K562 (cell line): ENCODE measurements around the gene SORCS2. TPM values are rescaled to one million over a fixed set of nuclear protein-coding genes. Genes with fewer than 3 reads are reported as not detected.

Experiments used
- ATAC-seq: fragments of 200-7000 bp; cut with Tn5 transposase; 3 replicates; pipeline ENCODE4 v1.9.1; 2020; ENCODE audit warnings: moderate library complexity
- BruUV-seq: library from RNA; stranded (reverse); fragments of 400-500 nt; replicated peaks from 2 replicates; lab custom pipeline; 2021; lab: Mats Ljungman, UMichigan
- CTCF ChIA-PET: fragments of 300-600 bp; formaldehyde crosslinking; extraction: SDS; loops from one replicate; lab custom pipeline; 2021; ENCODE audit warnings: low intra/inter-chr PET ratio; lab: Yijun Ruan, JAX
- POLR2A ChIA-PET: fragments of 300-600, 350-650 bp; sonication (Branson Sonifier 250); formaldehyde crosslinking; extraction: SDS; loops from one replicate; lab custom pipeline; 2021; ENCODE audit warnings: antibody characterized with exemption, inconsistent platforms; lab: Yijun Ruan, JAX
- DNase-seq, 4 experiments: peaks; one replicate each; pipeline versions ENCODE4 v3.0.0 to v3.0.0-alpha.2; 2011 to 2018; ENCODE audit warnings: low spot score in 3 of 4, mixed read lengths in 3 of 4; ENCODE audit errors: extremely low read depth in 1 of 4
- FAIRE-seq: peaks from 2 replicates; lab custom pipeline; 2011; peaks lifted over from hg19 to GRCh38; lab: Jason Lieb, UNC
- H2AFZ ChIP-seq: 2 replicates; pipeline ENCODE4 v1.6.0; 2011; ENCODE audit warnings: low read depth, low read length, control low read depth, inconsistent platforms
- H3K27ac ChIP-seq: fragments of 200-600 bp; 3 replicates; pipeline ENCODE4 v1.8.0; 2011; ENCODE audit warnings: low read depth, mild to moderate bottlenecking, control low read depth, inconsistent platforms, low read length, moderate library complexity, mixed read lengths; ENCODE audit errors: extremely low read depth
- H3K27me3 ChIP-seq, 2 experiments: fragments of 300-600 bp in 1 of 2; 2 replicates in 1 of 2; 3 replicates in 1 of 2; pipeline versions ENCODE4 v1.6.0 to v1.8.0; 2011; ENCODE audit warnings: inconsistent platforms in 2 of 2, low read length in 2 of 2, mild to moderate bottlenecking in 1 of 2, mixed read lengths in 1 of 2, moderate library complexity in 1 of 2; ENCODE audit not compliant: control insufficient read depth in 2 of 2, insufficient read depth in 2 of 2
- H3K36me3 ChIP-seq: fragments of 300-600 bp; 3 replicates; pipeline ENCODE4 v1.8.0; 2011; ENCODE audit warnings: mild to moderate bottlenecking, low read length, inconsistent platforms; ENCODE audit not compliant: control insufficient read depth, insufficient read depth
- H3K4me1 ChIP-seq, 2 experiments: fragments of 200-600 bp in 1 of 2; replicated peaks in 1 of 2; 2 replicates in 1 of 2; 3 replicates in 1 of 2; pipeline versions ENCODE4 v1.5.1 to v1.8.0; 2011; ENCODE audit warnings: inconsistent platforms in 2 of 2, low read length in 2 of 2, mild to moderate bottlenecking in 1 of 2, mixed read lengths in 1 of 2, moderate library complexity in 1 of 2; ENCODE audit not compliant: control insufficient read depth in 2 of 2, insufficient read depth in 2 of 2
- H3K4me2 ChIP-seq: 2 replicates; pipeline ENCODE4 v1.6.1; 2011; ENCODE audit warnings: low read length, control low read depth, inconsistent platforms, mixed read lengths; ENCODE audit not compliant: insufficient read depth
- H3K4me3 ChIP-seq: fragments of 200-600 bp; sonication (generic), shearing (Covaris generic); 2 replicates; pipeline ENCODE4 v1.5.1; 2016; ENCODE audit warnings: control low read depth, inconsistent platforms
- H3K79me2 ChIP-seq: fragments of 200-600 bp; 3 replicates; pipeline ENCODE4 v1.8.0; 2011; ENCODE audit warnings: low read length, inconsistent platforms; ENCODE audit not compliant: control insufficient read depth, insufficient read depth
- H3K9ac ChIP-seq, 2 experiments: 2 replicates each; pipeline versions ENCODE4 v1.6.0 to v1.6.1; 2011; ENCODE audit warnings: low read depth in 2 of 2, low read length in 2 of 2, control low read depth in 1 of 2, inconsistent platforms in 1 of 2, mild to moderate bottlenecking in 1 of 2, mixed read lengths in 1 of 2; ENCODE audit not compliant: insufficient read depth in 1 of 2
- H3K9me1 ChIP-seq: one replicate; pipeline ENCODE4 v1.6.0; 2011; ENCODE audit warnings: inconsistent platforms, mild to moderate bottlenecking, low read length, moderate library complexity; ENCODE audit not compliant: control insufficient read depth, insufficient read depth
- H3K9me3 ChIP-seq: replicated peaks from 2 replicates; pipeline ENCODE4 v1.5.1; 2011; ENCODE audit warnings: low read depth, low read length, inconsistent platforms; ENCODE audit not compliant: control insufficient read depth, insufficient read depth
- H4K20me1 ChIP-seq: replicated peaks from 2 replicates; pipeline ENCODE4 v1.6.1; 2011; ENCODE audit warnings: low read length, inconsistent platforms, mixed read lengths; ENCODE audit not compliant: control insufficient read depth, insufficient read depth
- ARID3A ChIP-seq: IDR thresholded peaks from 2 replicates; pipeline ENCODE4 v1.6.1; 2012; ENCODE audit warnings: low read depth, low read length, improper control_type of control experiment, borderline replicate concordance
- ATF6 ChIP-seq: sonication (generic); formaldehyde crosslinking; IDR thresholded peaks from 2 replicates; pipeline ENCODE4 v1.4.0; 2020; ENCODE audit warnings: mild to moderate bottlenecking, missing genetic modification reagents
- BDP1 ChIP-seq: IDR thresholded peaks from 3 replicates; pipeline ENCODE4 v1.6.1; 2011; ENCODE audit not compliant: insufficient read length, insufficient read depth
- CBX3 ChIP-seq, 2 experiments: IDR thresholded peaks; 1 replicate in 1 of 2; 2 replicates in 1 of 2; pipeline ENCODE4 v1.6.1; 2012; ENCODE audit warnings: inconsistent platforms in 2 of 2, low read length in 2 of 2, borderline replicate concordance in 1 of 2, control low read depth in 1 of 2
- CEBPG ChIP-seq, 3 experiments: fragments of 200-800 bp in 1 of 3; sonication (Bioruptor generic) in 1 of 3; sonication (generic) in 1 of 3; formaldehyde crosslinking in 1 of 3; IDR thresholded peaks in 2 of 3; conservative IDR thresholded peaks in 1 of 3; 2 replicates each; pipeline versions ENCODE4 v1.6.1 to v1.8.0; 2016 to 2022; ENCODE audit warnings: missing compliant biosample characterization in 2 of 3, missing genetic modification characterization in 2 of 3, mild to moderate bottlenecking in 1 of 3, missing genetic modification reagents in 1 of 3
- DIDO1 ChIP-seq: fragments of 450-650 bp; IDR thresholded peaks from 2 replicates; pipeline ENCODE4 v1.6.1; 2016; ENCODE audit warnings: low read depth, missing biosample characterization, missing genetic modification characterization
- PML ChIP-seq: IDR thresholded peaks from 2 replicates; pipeline ENCODE4 v1.6.1; 2012; ENCODE audit warnings: low read length, inconsistent platforms
- POLR2B ChIP-seq: fragments of 450-650 bp; IDR thresholded peaks from 2 replicates; pipeline ENCODE4 v1.6.1; 2018; ENCODE audit warnings: low read depth; ENCODE audit not compliant: partially characterized antibody
- TEAD2 ChIP-seq: fragments of 450-650 bp; IDR thresholded peaks from 2 replicates; pipeline ENCODE4 v1.6.1; 2016; ENCODE audit warnings: missing genetic modification characterization, control low read depth, missing compliant biosample characterization
- TFAM ChIP-seq: fragments of 250-450 bp; sonication (Bioruptor Pico); conservative IDR thresholded peaks from 2 replicates; pipeline ENCODE4 v1.5.0; 2021; ENCODE audit warnings: mild to moderate bottlenecking, moderate library complexity
- THRAP3 ChIP-seq: fragments of 450-650 bp; IDR thresholded peaks from 2 replicates; pipeline ENCODE4 v1.6.1; 2016; ENCODE audit warnings: mild to moderate bottlenecking, inconsistent platforms, borderline replicate concordance
- ZBTB5 ChIP-seq: fragments of 450-650 bp; IDR thresholded peaks from 2 replicates; pipeline ENCODE4 v1.6.1; 2017; ENCODE audit warnings: antibody characterized with exemption
- ZFP30 ChIP-seq: fragments of 250-450 bp; sonication (Bioruptor Pico); IDR thresholded peaks from 2 replicates; pipeline ENCODE4 v1.8.0; 2022; ENCODE audit warnings: moderate library complexity, mild to moderate bottlenecking, inconsistent platforms, borderline replicate concordance
- ZNF134 ChIP-seq: fragments of 250-450 bp; sonication (Bioruptor Pico); conservative IDR thresholded peaks from 2 replicates; pipeline ENCODE4 v1.4.0; 2020
- ZNF436 ChIP-seq: fragments of 250-450, 450-650 bp; sonication (Bioruptor Pico); formaldehyde crosslinking; IDR thresholded peaks from 2 replicates; pipeline ENCODE4 v1.7.0; 2020; ENCODE audit warnings: mild to moderate bottlenecking
- ZNF644 ChIP-seq: fragments of 200-800 bp; sonication (Bioruptor generic); IDR thresholded peaks from 2 replicates; pipeline ENCODE4 v1.6.1; 2016; ENCODE audit warnings: low read depth, missing genetic modification characterization, missing compliant biosample characterization
- WGBS: fragments of 100-300 bp; shearing (Covaris generic); methylation state at CpG from one replicate; pipeline ENCODE4 v1.1.6; 2016; ENCODE audit warnings: low coverage, mixed read lengths; ENCODE audit not compliant: insufficient coverage; ENCODE audit errors: missing lambda C conversion rate; 5-methylcytosine and 5-hydroxymethylcytosine counted together
- in situ Hi-C: fragments of 300-500 bp; cut with MboI; formaldehyde crosslinking; loops from 4 replicates; pipeline ENCODE4 v1.15.0; 2018; ENCODE audit warnings: inconsistent platforms, mixed read lengths
- intact Hi-C: fragments of 100-400 bp; cut with micrococcal nuclease; formaldehyde crosslinking; loops from 2 replicates; pipeline ENCODE4 v1.14.2; 2022
- polyA plus RNA-seq, 8 experiments: library from polyadenylated mRNA; depleted of rRNA in 4 of 8; stranded (reverse) in 5 of 8; unstranded in 3 of 8; fragments of >200 nt; fragmentation: Nextera tagmentation in 2 of 8; fragmentation: Illumina TruSeq in 1 of 8; extraction: Ambion mirVana in 2 of 8; extraction: Trizol in 1 of 8; gene quantifications; 2 replicates each; pipeline versions ENCODE4 v1.2.1 to v1.2.3, GENCODE V29; 2011 to 2014; ENCODE audit warnings: inconsistent platforms in 1 of 8, missing spikeins in 1 of 8
- total RNA-seq, 7 experiments: library from RNA; depleted of rRNA in 6 of 7; stranded (reverse); fragments of >200 nt in 6 of 7; fragmentation: Illumina TruSeq in 2 of 7; extraction: Trizol in 2 of 7; gene quantifications; 2 replicates each; pipeline versions ENCODE4 v1.2.1 to v1.2.3, GENCODE V29; 2011 to 2021; ENCODE audit warnings: low replicate concordance in 1 of 7

SORCS2 gene
- total and polyA plus RNA-seq, 9 of the 15 experiments (the other 6 are each of a cell fraction or from before 2014, with no cell fraction given), result not detected

GRCh38 chr4:7651461-7651921, 459.2 kb downstream of the SORCS2 start:
- Histone ChIP-seq H3K9me3 (no peaks in the 10 kb centered on the region), H3K36me3 (no peaks in the 10 kb centered on the region), H4K20me1 (0 out of 2 replicates have a peak, but pooled peaks cover 5% of the 10 kb centered on the region), H3K27me3 (peaks cover 3 to 44% of the 10 kb centered on the region in 2 experiments; a peak in 3 of 5 replicates), H2AFZ (no peak overlapping the region), H3K4me2 (no peak overlapping the region), H3K9ac (no peak overlapping the region), H3K4me1 (peaks cover 3 to 8% of the 10 kb centered on the region in 2 experiments; a peak in 2 of 5 replicates), H3K27ac (no peak overlapping the region), H3K9me1 (no peaks in the 10 kb centered on the region), H3K4me3 (no peak overlapping the region), H3K79me2 (no peaks in the 10 kb centered on the region)
- FAIRE-seq (no peak), DNase-seq (no peak), ATAC-seq (no peak)
- intact Hi-C loops, result no loop called here
- BruUV-seq, result no TSS peak
- ChIA-PET CTCF (no interaction called here), POLR2A (no interaction called here)
- in situ Hi-C loops, result no loop called here
- 2% methylated on average over 6 of the region's 8 CpGs for WGBS
- TF ChIP-seq ARID3A, result no peak
- TF ChIP-seq PML, result no peak
- no peak for TF ChIP-seq TEAD2 (tag)
- TF ChIP-seq ZFP30 (CRISPR knock-in tag), result no peak
- TF ChIP-seq DIDO1 (tag), result no peak
- no peak for TF ChIP-seq CBX3 (IDR thresholded peaks at IDR 0.05; ENCODE audit: borderline replicate concordance in 1 of 2, low read length in 2 of 2)
- no peak for TF ChIP-seq THRAP3
- TF ChIP-seq ATF6 (CRISPR knock-in tag), result no peak
- TF ChIP-seq CEBPG (CRISPR knock-in tag; IDR thresholded peaks at IDR 0.05), result no peak
- no peak for TF ChIP-seq CEBPG (tag; conservative IDR thresholded peaks at IDR 0.05 in 1 of 2, IDR thresholded peaks at IDR 0.05 in 1 of 2)
- no peak for TF ChIP-seq ZNF644 (tag)
- TF ChIP-seq BDP1, result no peak
- no peak for TF ChIP-seq ZNF134
- no peak for TF ChIP-seq ZBTB5
- no peak for TF ChIP-seq ZNF436
- no peak for TF ChIP-seq POLR2B
- TF ChIP-seq TFAM (CRISPR knock-in tag), result no peak
